K562 (cell line): ENCODE data around the gene ACAD10. TPM values are rescaled to one million over a fixed set of nuclear protein-coding genes. Genes with fewer than 3 reads are reported as not detected.
"Not testable (repeated sequence)": the region's sequence is repeated elsewhere in the genome, so short reads cannot be mapped to it uniquely, and the experiment has no call there.

Experiments used
- ATAC-seq: fragments of 200-7000 bp; cut with Tn5 transposase; 3 replicates; pipeline ENCODE4 v1.9.1; 2020; ENCODE audit warnings: moderate library complexity
- BruUV-seq: library from RNA; stranded (reverse); fragments of 400-500 nt; replicated peaks from 2 replicates; lab custom pipeline; 2021; lab: Mats Ljungman, UMichigan
- CTCF ChIA-PET: fragments of 300-600 bp; formaldehyde crosslinking; extraction: SDS; loops from one replicate; lab custom pipeline; 2021; ENCODE audit warnings: low intra/inter-chr PET ratio; lab: Yijun Ruan, JAX
- POLR2A ChIA-PET: fragments of 300-600, 350-650 bp; sonication (Branson Sonifier 250); formaldehyde crosslinking; extraction: SDS; loops from one replicate; lab custom pipeline; 2021; ENCODE audit warnings: antibody characterized with exemption, inconsistent platforms; lab: Yijun Ruan, JAX
- DNase-seq, 4 experiments: peaks; one replicate each; pipeline versions ENCODE4 v3.0.0 to v3.0.0-alpha.2; 2011 to 2018; ENCODE audit warnings: low spot score in 3 of 4, mixed read lengths in 3 of 4; ENCODE audit errors: extremely low read depth in 1 of 4
- FAIRE-seq: peaks from 2 replicates; lab custom pipeline; 2011; peaks lifted over from hg19 to GRCh38; lab: Jason Lieb, UNC
- H2AFZ ChIP-seq: 2 replicates; pipeline ENCODE4 v1.6.0; 2011; ENCODE audit warnings: low read depth, low read length, control low read depth, inconsistent platforms
- H3K27ac ChIP-seq: fragments of 200-600 bp; 3 replicates; pipeline ENCODE4 v1.8.0; 2011; ENCODE audit warnings: low read depth, mild to moderate bottlenecking, control low read depth, inconsistent platforms, low read length, moderate library complexity, mixed read lengths; ENCODE audit errors: extremely low read depth
- H3K27me3 ChIP-seq, 2 experiments: fragments of 300-600 bp in 1 of 2; 2 replicates in 1 of 2; 3 replicates in 1 of 2; pipeline versions ENCODE4 v1.6.0 to v1.8.0; 2011; ENCODE audit warnings: inconsistent platforms in 2 of 2, low read length in 2 of 2, mild to moderate bottlenecking in 1 of 2, mixed read lengths in 1 of 2, moderate library complexity in 1 of 2; ENCODE audit not compliant: control insufficient read depth in 2 of 2, insufficient read depth in 2 of 2
- H3K36me3 ChIP-seq: fragments of 300-600 bp; 3 replicates; pipeline ENCODE4 v1.8.0; 2011; ENCODE audit warnings: mild to moderate bottlenecking, low read length, inconsistent platforms; ENCODE audit not compliant: control insufficient read depth, insufficient read depth
- H3K4me1 ChIP-seq, 2 experiments: fragments of 200-600 bp in 1 of 2; replicated peaks in 1 of 2; 2 replicates in 1 of 2; 3 replicates in 1 of 2; pipeline versions ENCODE4 v1.5.1 to v1.8.0; 2011; ENCODE audit warnings: inconsistent platforms in 2 of 2, low read length in 2 of 2, mild to moderate bottlenecking in 1 of 2, mixed read lengths in 1 of 2, moderate library complexity in 1 of 2; ENCODE audit not compliant: control insufficient read depth in 2 of 2, insufficient read depth in 2 of 2
- H3K4me2 ChIP-seq: 2 replicates; pipeline ENCODE4 v1.6.1; 2011; ENCODE audit warnings: low read length, control low read depth, inconsistent platforms, mixed read lengths; ENCODE audit not compliant: insufficient read depth
- H3K4me3 ChIP-seq: fragments of 200-600 bp; sonication (generic), shearing (Covaris generic); 2 replicates; pipeline ENCODE4 v1.5.1; 2016; ENCODE audit warnings: control low read depth, inconsistent platforms
- H3K79me2 ChIP-seq: fragments of 200-600 bp; 3 replicates; pipeline ENCODE4 v1.8.0; 2011; ENCODE audit warnings: low read length, inconsistent platforms; ENCODE audit not compliant: control insufficient read depth, insufficient read depth
- H3K9ac ChIP-seq, 2 experiments: 2 replicates each; pipeline versions ENCODE4 v1.6.0 to v1.6.1; 2011; ENCODE audit warnings: low read depth in 2 of 2, low read length in 2 of 2, control low read depth in 1 of 2, inconsistent platforms in 1 of 2, mild to moderate bottlenecking in 1 of 2, mixed read lengths in 1 of 2; ENCODE audit not compliant: insufficient read depth in 1 of 2
- H3K9me1 ChIP-seq: one replicate; pipeline ENCODE4 v1.6.0; 2011; ENCODE audit warnings: inconsistent platforms, mild to moderate bottlenecking, low read length, moderate library complexity; ENCODE audit not compliant: control insufficient read depth, insufficient read depth
- H3K9me3 ChIP-seq: replicated peaks from 2 replicates; pipeline ENCODE4 v1.5.1; 2011; ENCODE audit warnings: low read depth, low read length, inconsistent platforms; ENCODE audit not compliant: control insufficient read depth, insufficient read depth
- H4K20me1 ChIP-seq: replicated peaks from 2 replicates; pipeline ENCODE4 v1.6.1; 2011; ENCODE audit warnings: low read length, inconsistent platforms, mixed read lengths; ENCODE audit not compliant: control insufficient read depth, insufficient read depth
- ARID1B ChIP-seq: fragments of 450-650 bp; IDR thresholded peaks from 2 replicates; pipeline ENCODE4 v1.6.1; 2016; ENCODE audit warnings: antibody characterized with exemption, mild to moderate bottlenecking, inconsistent platforms
- ETS2 ChIP-seq: IDR thresholded peaks from 2 replicates; pipeline ENCODE4 v1.6.1; 2016; ENCODE audit warnings: borderline replicate concordance, missing genetic modification characterization, mild to moderate bottlenecking, moderate library complexity, missing compliant biosample characterization; ENCODE audit not compliant: poor library complexity, severe bottlenecking
- FUS ChIP-seq: fragments of 200-400 bp; formaldehyde crosslinking; optimal IDR thresholded peaks from 2 replicates; pipeline ENCODE3; 2017; ENCODE audit warnings: low read depth, low read length
- TCFL5 ChIP-seq: fragments of 250-450 bp; sonication (Bioruptor Pico); conservative IDR thresholded peaks from 2 replicates; pipeline ENCODE4 v1.6.1; 2021; ENCODE audit warnings: mild to moderate bottlenecking, moderate library complexity, matching md5 sums
- TEAD2 ChIP-seq: fragments of 450-650 bp; IDR thresholded peaks from 2 replicates; pipeline ENCODE4 v1.6.1; 2016; ENCODE audit warnings: missing genetic modification characterization, control low read depth, missing compliant biosample characterization
- YBX1 ChIP-seq: fragments of 450-650 bp; IDR thresholded peaks from 2 replicates; pipeline ENCODE4 v1.7.1; 2016; ENCODE audit warnings: mild to moderate bottlenecking
- WGBS: fragments of 100-300 bp; shearing (Covaris generic); methylation state at CpG from one replicate; pipeline ENCODE4 v1.1.6; 2016; ENCODE audit warnings: low coverage, mixed read lengths; ENCODE audit not compliant: insufficient coverage; ENCODE audit errors: missing lambda C conversion rate; 5-methylcytosine and 5-hydroxymethylcytosine counted together
- in situ Hi-C: fragments of 300-500 bp; cut with MboI; formaldehyde crosslinking; loops from 4 replicates; pipeline ENCODE4 v1.15.0; 2018; ENCODE audit warnings: inconsistent platforms, mixed read lengths
- intact Hi-C: fragments of 100-400 bp; cut with micrococcal nuclease; formaldehyde crosslinking; loops from 2 replicates; pipeline ENCODE4 v1.14.2; 2022
- polyA plus RNA-seq, 8 experiments: library from polyadenylated mRNA; depleted of rRNA in 4 of 8; stranded (reverse) in 5 of 8; unstranded in 3 of 8; fragments of >200 nt; fragmentation: Nextera tagmentation in 2 of 8; fragmentation: Illumina TruSeq in 1 of 8; extraction: Ambion mirVana in 2 of 8; extraction: Trizol in 1 of 8; gene quantifications; 2 replicates each; pipeline versions ENCODE4 v1.2.1 to v1.2.3, GENCODE V29; 2011 to 2014; ENCODE audit warnings: inconsistent platforms in 1 of 8, missing spikeins in 1 of 8
- total RNA-seq, 7 experiments: library from RNA; depleted of rRNA in 6 of 7; stranded (reverse); fragments of >200 nt in 6 of 7; fragmentation: Illumina TruSeq in 2 of 7; extraction: Trizol in 2 of 7; gene quantifications; 2 replicates each; pipeline versions ENCODE4 v1.2.1 to v1.2.3, GENCODE V29; 2011 to 2021; ENCODE audit warnings: low replicate concordance in 1 of 7

ACAD10 gene
- total and polyA plus RNA-seq, 9 of the 15 experiments (the other 6 are each of a cell fraction or from before 2014, with no cell fraction given): 2.3 to 19.2 (median 12.0) TPM

- TF ChIP-seq ETS2 (no peak), FUS (no peak)
- TF ChIP-seq, all 486 proteins: peak for 0
Measured at GRCh38 chr12:111645433-111645832, 40.4 kb upstream of the ACAD10 start (continued).

GRCh38 chr12:111650912-111651311 is 34.9 kb upstream of the ACAD10 start:
- POLR2A ChIA-PET: no interaction called here
- H3K27me3 ChIP-seq: no peaks in the 10 kb centered on the region
- FAIRE-seq (no peak), DNase-seq (no peak), ATAC-seq (no peak)
- no peak overlapping the region for H3K9ac ChIP-seq
- H3K4me2 ChIP-seq: no peak overlapping the region
- no peaks in the 10 kb centered on the region for H3K4me1 ChIP-seq
- peaks cover 76% of the 10 kb centered on the region for H3K36me3 ChIP-seq
- WGBS: 97% methylated on average over 7 of the region's 7 CpGs
- H3K9me1 ChIP-seq: no peaks in the 10 kb centered on the region
- TF ChIP-seq TCFL5 (no peak), TEAD2 (tag) (no peak), YBX1 (no peak), ARID1B (no peak)
- no peaks in the 10 kb centered on the region for H3K79me2 ChIP-seq
- H3K9me3 ChIP-seq: no peaks in the 10 kb centered on the region
- H4K20me1 ChIP-seq: no peaks in the 10 kb centered on the region
- no peak overlapping the region for H2AFZ ChIP-seq
- intact Hi-C loops (no loop called here), in situ Hi-C loops (no loop called here)
- BruUV-seq: no TSS peak
- CTCF ChIA-PET: no interaction called here
- H3K27ac ChIP-seq: no peak overlapping the region
- no peak overlapping the region for H3K4me3 ChIP-seq

GRCh38 chr12:111652530-111652929 is 33.3 kb upstream of the ACAD10 start:
- FAIRE-seq, ATAC-seq, H3K9ac ChIP-seq, H3K9me3 ChIP-seq, H3K27me3 ChIP-seq, H2AFZ ChIP-seq, DNase-seq, intact Hi-C loops, H3K9me1 ChIP-seq, BruUV-seq, H3K4me1 ChIP-seq, in situ Hi-C loops, H3K4me2 ChIP-seq, H3K79me2 ChIP-seq, H3K4me3 ChIP-seq, H4K20me1 ChIP-seq, H3K27ac ChIP-seq: not testable (repeated sequence)
- 86% methylated on average over 8 of the region's 9 CpGs for WGBS
- CTCF ChIA-PET: interaction anchor here (0.5 kb wide), 1 partner anchor 79 kb away, joined by 3 read pairs; no protein-coding TSS in a partner anchor
- peaks cover 74% of the 10 kb centered on the region; the same call in 2 of the 3 replicates for H3K36me3 ChIP-seq
- POLR2A ChIA-PET: interaction anchor here (0.9 kb wide), 1 partner anchor 24 kb away, joined by 3 read pairs; no protein-coding TSS in a partner anchor
